H1 (cell line): ENCODE data around the gene LTO1. TPM values are rescaled to one million over a fixed set of nuclear protein-coding genes. Genes with fewer than 3 reads are reported as not detected.

Experiments used
- CTCF ChIA-PET: fragments of 300-600 bp; sonication (Branson Sonifier 250); formaldehyde crosslinking; loops from one replicate; lab custom pipeline; 2021; ENCODE audit not compliant: partially characterized antibody; lab: Charles Lee
- POLR2A ChIA-PET: fragments of 300-600 bp; sonication (Branson Sonifier 250); formaldehyde crosslinking; loops from one replicate; lab custom pipeline; 2021; ENCODE audit warnings: inconsistent platforms; ENCODE audit not compliant: partially characterized antibody; lab: Charles Lee
- DNase-seq, 2 experiments: peaks; one replicate each; pipeline versions ENCODE4 v3.0.0 to v3.0.0-alpha.2; 2010 to 2022; ENCODE audit warnings: low spot score in 2 of 2, low read depth in 1 of 2, mixed read lengths in 1 of 2
- FAIRE-seq: peaks from 2 replicates; lab custom pipeline; 2011; peaks lifted over from hg19 to GRCh38; lab: Jason Lieb, UNC
- H2AFZ ChIP-seq: 2 replicates; pipeline ENCODE4 v1.8.1; 2012; ENCODE audit warnings: low read length, inconsistent platforms
- H2AK5ac ChIP-seq: 2 replicates; pipeline ENCODE4 v1.6.1; 2013; ENCODE audit warnings: low read depth, low read length
- H2BK120ac ChIP-seq: replicated peaks from 2 replicates; pipeline ENCODE3; 2013; ENCODE audit warnings: low read depth, low read length, inconsistent platforms
- H2BK12ac ChIP-seq: 2 replicates; pipeline ENCODE4 v1.6.1; 2013; ENCODE audit warnings: low read depth, low read length
- H2BK15ac ChIP-seq: 2 replicates; pipeline ENCODE4 v1.6.1; 2013; ENCODE audit warnings: low read length
- H2BK20ac ChIP-seq: 2 replicates; pipeline ENCODE4 v1.6.1; 2013; ENCODE audit warnings: low read length
- H2BK5ac ChIP-seq: 2 replicates; pipeline ENCODE4 v1.6.1; 2013; ENCODE audit warnings: low read depth, low read length
- H3K14ac ChIP-seq: 2 replicates; pipeline ENCODE4 v1.6.1; 2013; ENCODE audit warnings: inconsistent platforms; ENCODE audit not compliant: insufficient read length
- H3K18ac ChIP-seq: 2 replicates; pipeline ENCODE4 v1.6.1; 2013; ENCODE audit warnings: low read length; ENCODE audit errors: extremely low read depth
- H3K23ac ChIP-seq: 2 replicates; pipeline ENCODE4 v1.6.1; 2013; ENCODE audit warnings: inconsistent platforms; ENCODE audit not compliant: insufficient read length
- H3K23me2 ChIP-seq: 2 replicates; pipeline ENCODE4 v1.6.1; 2013; ENCODE audit warnings: low read depth, low read length
- H3K27ac ChIP-seq: 2 replicates; pipeline ENCODE4 v1.6.1; 2011; ENCODE audit warnings: low read depth, low read length, inconsistent platforms
- H3K27me3 ChIP-seq, 4 experiments: replicated peaks in 1 of 4; 1 replicate in 1 of 4; 2 replicates in 3 of 4; pipeline versions ENCODE4 v1.6.1 to v1.8.1; 2011 to 2013; ENCODE audit warnings: low read length in 3 of 4, mild to moderate bottlenecking in 3 of 4, inconsistent platforms in 2 of 4, mixed read lengths in 2 of 4, moderate library complexity in 1 of 4; ENCODE audit not compliant: control insufficient read depth in 3 of 4, insufficient read depth in 3 of 4; ENCODE audit errors: extremely low read depth in 1 of 4
- H3K36me3 ChIP-seq, 4 experiments: 2 replicates each; pipeline versions ENCODE4 v1.6.1 to v1.8.1; 2011 to 2013; ENCODE audit warnings: mild to moderate bottlenecking in 4 of 4, low read length in 3 of 4, moderate library complexity in 2 of 4, control low read depth in 1 of 4, inconsistent platforms in 1 of 4; ENCODE audit not compliant: insufficient read depth in 4 of 4, control insufficient read depth in 2 of 4
- H3K4ac ChIP-seq: replicated peaks from 2 replicates; pipeline ENCODE3; 2013; ENCODE audit warnings: low read length, low read depth, mixed read lengths, inconsistent platforms; ENCODE audit not compliant: insufficient read length
- H3K4me1 ChIP-seq, 4 experiments: replicated peaks in 1 of 4; 1 replicate in 1 of 4; 2 replicates in 3 of 4; pipeline versions ENCODE4 v1.6.1 to v1.8.1; 2011 to 2013; ENCODE audit warnings: low read length in 3 of 4, inconsistent platforms in 2 of 4, mixed read lengths in 1 of 4; ENCODE audit not compliant: insufficient read depth in 4 of 4, control insufficient read depth in 3 of 4
- H3K4me2 ChIP-seq, 2 experiments: 2 replicates each; pipeline versions ENCODE4 v1.6.1 to v1.8.1; 2011 to 2013; ENCODE audit warnings: low read depth in 2 of 2, low read length in 2 of 2, control low read depth in 1 of 2, inconsistent platforms in 1 of 2, mild to moderate bottlenecking in 1 of 2; ENCODE audit not compliant: insufficient read depth in 1 of 2
- H3K4me3 ChIP-seq, 4 experiments: fragments of 200-600, 300-600 bp in 1 of 4; sonication (generic), shearing (Covaris generic), sonication (Bioruptor Twin) in 1 of 4; 2 replicates each; pipeline versions ENCODE4 v1.5.1 to v1.8.1; 2011 to 2016; ENCODE audit warnings: low read length in 4 of 4, low read depth in 3 of 4, control low read depth in 2 of 4, inconsistent platforms in 2 of 4, mild to moderate bottlenecking in 2 of 4, mixed read lengths in 1 of 4, moderate library complexity in 1 of 4; ENCODE audit not compliant: insufficient read depth in 2 of 4; ENCODE audit errors: extremely low read depth in 1 of 4
- H3K56ac ChIP-seq: replicated peaks from 2 replicates; pipeline ENCODE3; 2013; ENCODE audit warnings: low read depth, mild to moderate bottlenecking, mixed read lengths, low read length, inconsistent platforms; ENCODE audit not compliant: insufficient read length
- H3K79me1 ChIP-seq: 2 replicates; pipeline ENCODE4 v1.6.1; 2013; ENCODE audit warnings: low read depth, low read length, control low read depth
- H3K79me2 ChIP-seq, 2 experiments: 2 replicates each; pipeline versions ENCODE4 v1.6.1 to v1.8.1; 2012 to 2013; ENCODE audit warnings: low read length in 2 of 2, mild to moderate bottlenecking in 2 of 2, inconsistent platforms in 1 of 2; ENCODE audit not compliant: insufficient read depth in 2 of 2, control insufficient read depth in 1 of 2
- H3K9ac ChIP-seq, 4 experiments: replicated peaks in 1 of 4; 1 replicate in 1 of 4; 2 replicates in 3 of 4; pipeline versions ENCODE4 v1.6.1 to v1.8.1; 2011 to 2013; ENCODE audit warnings: low read depth in 3 of 4, low read length in 3 of 4, control low read depth in 2 of 4, mild to moderate bottlenecking in 2 of 4, moderate library complexity in 2 of 4, inconsistent platforms in 1 of 4; ENCODE audit errors: extremely low read depth in 1 of 4
- H3K9me3 ChIP-seq, 2 experiments: 2 replicates each; pipeline versions ENCODE4 v1.6.1 to v1.8.1; 2012 to 2013; ENCODE audit warnings: mild to moderate bottlenecking in 2 of 2, moderate library complexity in 2 of 2, control low read depth in 1 of 2, inconsistent platforms in 1 of 2, low read depth in 1 of 2, low read length in 1 of 2, mixed read lengths in 1 of 2; ENCODE audit not compliant: insufficient read depth in 2 of 2
- H4K20me1 ChIP-seq, 2 experiments: replicated peaks in 1 of 2; 2 replicates each; pipeline versions ENCODE3 to v1.8.1; 2011 to 2013; ENCODE audit warnings: inconsistent platforms in 2 of 2, low read length in 2 of 2, mild to moderate bottlenecking in 1 of 2; ENCODE audit not compliant: insufficient read depth in 2 of 2, control insufficient read depth in 1 of 2
- H4K5ac ChIP-seq: 2 replicates; pipeline ENCODE4 v1.6.1; 2013; ENCODE audit warnings: low read length, low read depth, mixed read lengths, inconsistent platforms; ENCODE audit not compliant: insufficient read length
- H4K8ac ChIP-seq: 2 replicates; pipeline ENCODE4 v1.8.0; 2013; ENCODE audit warnings: mild to moderate bottlenecking, moderate library complexity, low read length, inconsistent platforms; ENCODE audit not compliant: insufficient read depth; ENCODE audit errors: extremely low read depth
- H4K91ac ChIP-seq: replicated peaks from 2 replicates; pipeline ENCODE3; 2013; ENCODE audit warnings: low read length, mixed read lengths, inconsistent platforms; ENCODE audit not compliant: insufficient read length
- BACH1 ChIP-seq: IDR thresholded peaks from 2 replicates; pipeline ENCODE4 v1.6.1; 2012; ENCODE audit warnings: low read length, improper control_type of control experiment
- KDM1A ChIP-seq: fragments of 200-600, 300-600 bp; sonication (generic); IDR thresholded peaks from 2 replicates; pipeline ENCODE4 v1.7.1; 2016; ENCODE audit warnings: mild to moderate bottlenecking, low read length, borderline replicate concordance
- NRF1 ChIP-seq: IDR thresholded peaks from 2 replicates; pipeline ENCODE4 v1.6.1; 2011; ENCODE audit warnings: mild to moderate bottlenecking, low read depth, low read length, improper control_type of control experiment
- PHF8 ChIP-seq: fragments of 200-600 bp; sonication (generic); conservative IDR thresholded peaks from 2 replicates; pipeline ENCODE4 v1.7.1; 2012; ENCODE audit warnings: low read depth, mild to moderate bottlenecking, inconsistent platforms, low read length, moderate library complexity
- POLR2AphosphoS5 ChIP-seq: IDR thresholded peaks from 2 replicates; pipeline ENCODE4 v1.6.1; 2011; ENCODE audit warnings: low read depth, low read length
- SIN3A ChIP-seq, 2 experiments: IDR thresholded peaks in 1 of 2; conservative IDR thresholded peaks in 1 of 2; 2 replicates each; pipeline ENCODE4 v1.6.1; 2011 to 2012; ENCODE audit warnings: low read length in 2 of 2, improper control_type of control experiment in 1 of 2, low read depth in 1 of 2, mild to moderate bottlenecking in 1 of 2
- TAF7 ChIP-seq: optimal IDR thresholded peaks from 2 replicates; pipeline ENCODE3; 2011; ENCODE audit warnings: low read depth, mild to moderate bottlenecking, inconsistent platforms, low read length, moderate library complexity, borderline replicate concordance
- ZNF274 ChIP-seq: IDR thresholded peaks from 2 replicates; pipeline ENCODE4 v1.7.0; 2012; ENCODE audit warnings: low read length, borderline replicate concordance; ENCODE audit errors: extremely low read depth
- WGBS, 2 experiments: shearing (Covaris generic) in 1 of 2; methylation state at CpG; one replicate each; pipeline versions ENCODE4 v1.1.6 to v1.1.7; 2013 to 2015; ENCODE audit warnings: low lambda C conversion rate in 2 of 2, mixed read lengths in 2 of 2, inconsistent platforms in 1 of 2, low coverage in 1 of 2, missing lambda C conversion rate in 1 of 2; ENCODE audit not compliant: insufficient replicate concordance in 2 of 2, insufficient coverage in 1 of 2, insufficient read length in 1 of 2; ENCODE audit errors: extremely low coverage in 1 of 2, missing lambda C conversion rate in 1 of 2; 5-methylcytosine and 5-hydroxymethylcytosine counted together
- long read RNA-seq, 2 experiments: library from RNA in 1 of 2; library from capped mRNA in 1 of 2; stranded (forward); transcript quantifications; one replicate each; pipeline ENCODE4 v2.0.0, GENCODE V29; 2021; ENCODE audit warnings: inconsistent platforms in 1 of 2
- polyA minus RNA-seq, 3 experiments: library from RNA; depleted of rRNA, polyadenylated mRNA; stranded (reverse); fragments of >200 nt; gene quantifications; 1 replicate in 2 of 3; 2 replicates in 1 of 3; pipeline ENCODE4 v1.2.3, GENCODE V29; 2011
- polyA plus RNA-seq, 7 experiments: library from polyadenylated mRNA; depleted of rRNA in 3 of 7; stranded (reverse) in 5 of 7; unstranded in 2 of 7; fragments of >200 nt in 5 of 7; fragments of 200-250 nt in 2 of 7; gene quantifications; 1 replicate in 5 of 7; 2 replicates in 1 of 7; 4 replicates in 1 of 7; pipeline versions ENCODE4 v1.2.1 to v1.2.3, GENCODE V29; 2011 to 2013; ENCODE audit warnings: missing spikeins in 2 of 7, mixed read lengths in 2 of 7
- total RNA-seq: library from RNA; stranded (reverse); fragmentation: NEBNext Ultra II Directional; extraction: Animal tissue kit (Norgen Biotek cat#: 25700); gene quantifications from 2 replicates; pipeline ENCODE4 v1.2.1, GENCODE V29; 2021

Gene LTO1
- total RNA-seq (21.0 and 21.3 TPM in 2 replicates), polyA plus RNA-seq (2011; rRNA removed) (15.4 and 25.5 TPM in 2 replicates), polyA minus RNA-seq (2011; rRNA and poly(A)+ RNA removed) (7.5 and 11.1 TPM in 2 replicates)
- 23.2 TPM for polyA plus RNA-seq (2011; cell fraction: cytosol; rRNA removed)
- 27.7 TPM for polyA plus RNA-seq (2011; cell fraction: nucleus; rRNA removed)
- 14.4 to 21.4 TPM (median 16.7 TPM) in 4 replicates for polyA plus RNA-seq (2012, experiment 1 of 2)
- polyA plus RNA-seq (2012, experiment 2 of 2): 8.5 TPM
- polyA plus RNA-seq (2013, experiment 1 of 2): 13.6 TPM
- 12.2 TPM for polyA plus RNA-seq (2013, experiment 2 of 2)
- 5.7 TPM for polyA minus RNA-seq (2011; cell fraction: cytosol; rRNA and poly(A)+ RNA removed)
- polyA minus RNA-seq (2011; cell fraction: nucleus; rRNA and poly(A)+ RNA removed): 18.6 TPM
- long read RNA-seq, experiment 1, partial matches to known transcripts: 0 of 6 reads
- long read RNA-seq, experiment 1, other reads (novel, unspliced or antisense): 4 of 6 reads
- long read RNA-seq, experiment 2, partial matches to known transcripts: 0 of 9 reads
- long read RNA-seq, experiment 2, other reads (novel, unspliced or antisense): 5 of 9 reads

- Histone ChIP-seq H3K18ac (no peak within 1 kb of the TSS), H3K23me2 (no peaks in the 10 kb centered on the region; the same call in 1 of the 2 replicates), H4K8ac (peak within 1 kb of the TSS; percentile 94), H3K36me3 (peaks cover 3 to 10% (median 7%) of the 10 kb centered on the region in 4 experiments; a peak in 7 of 8 replicates), H4K20me1 (peaks cover 7 to 9% of the 10 kb centered on the region in 2 experiments), H3K4me3 (peak within 1 kb of the TSS; percentile 71 to 92 (median 88)), H2BK20ac (no peak within 1 kb of the TSS), H3K9ac (peak within 1 kb of the TSS; percentile 71 to 84 (median 74)), H3K79me2 (peaks cover 5 to 20% of the 10 kb centered on the region in 2 experiments; a peak in 3 of 4 replicates), H2AFZ (no peak within 1 kb of the TSS; the same call in 1 of the 2 replicates), H3K4me1 (peaks cover 3 to 5% (median 4%) of the 10 kb centered on the region in 4 experiments), H2AK5ac (no peak within 1 kb of the TSS), H4K91ac (no peak within 1 kb of the TSS), H3K4me2 (peak within 1 kb of the TSS; percentile 93 to 98), H2BK120ac (no peak within 1 kb of the TSS), H3K4ac (peak within 1 kb of the TSS; percentile 83), H2BK5ac (0 out of 2 replicates have a peak within 1 kb of the TSS, but pooled peaks have one; percentile 26), H3K27me3 (no peaks in the 10 kb centered on the region), H3K14ac (no peak within 1 kb of the TSS), H3K79me1 (peaks cover 11% of the 10 kb centered on the region), H3K9me3 (no peaks in the 10 kb centered on the region), H4K5ac (no peak within 1 kb of the TSS), H3K23ac (no peak within 1 kb of the TSS), H3K27ac (no peak within 1 kb of the TSS; the same call in 1 of the 2 replicates), H2BK12ac (no peak within 1 kb of the TSS), H3K56ac (no peak within 1 kb of the TSS), H2BK15ac (no peak within 1 kb of the TSS)
- ChIA-PET CTCF (interaction anchor here (0.5 to 3.6 kb wide), 11 partner anchors 9 to 560 kb away, joined by 3 to 18 read pairs (median 3); partner anchors contain the start of gene MYEOV), POLR2A (interaction anchor here (0.6 to 2.1 kb wide), 11 partner anchors 11 to 231 kb away, joined by 3 to 8 read pairs (median 3); partner anchors contain the start of gene FGF19)
- no peak for FAIRE-seq
- peak; percentile 85 to 99 for DNase-seq
- 9% methylated on average over 58 of the region's 72 CpGs; no CpG with 5 or more reads in 1 of the 2 experiments for WGBS, 2 experiments
- TF ChIP-seq PHF8 (peak; percentile 80), SIN3A (conservative IDR thresholded peaks at IDR 0.05 in 1 of 2, IDR thresholded peaks at IDR 0.05 in 1 of 2; ENCODE audit: low read depth in 1 of 2, low read length in 2 of 2) (peak; percentile 83 to 85; a peak in 3 of 4 replicates), POLR2AphosphoS5 (peak; percentile 69; the same call in 1 of the 2 replicates), NRF1 (peak; percentile 80), ZNF274 (no peak), BACH1 (0 out of 2 replicates have a peak, but pooled peaks have one; percentile 13), KDM1A (no peak), TAF7 (peak; percentile 36)
These were observed at the start of gene LTO1 for GRCh38 chr11:69674886-69675714. Gene LTO1 (minus strand): TSS chr11:69675353. CDS start chr11:69675239, 114 bp downstream.
